Endothelial cell of umbilical vein (primary cell): ENCODE measurements around the gene SUGCT.

Experiments
- CTCF ChIP-seq, 2 donors: IDR thresholded peaks; 1 replicate in 1 of 2; 2 replicates in 1 of 2; pipeline ENCODE4 v1.5.1; 2011; ENCODE audit warnings: low read length in 2 of 2, mild to moderate bottlenecking in 2 of 2, moderate library complexity in 2 of 2, control low read depth in 1 of 2, inconsistent platforms in 1 of 2, low read depth in 1 of 2; ENCODE audit not compliant: insufficient read depth in 1 of 2; ENCODE audit errors: extremely low read depth in 1 of 2
- EZH2 ChIP-seq: IDR thresholded peaks from 2 replicates; pipeline ENCODE4 v1.6.1; 2012; ENCODE audit warnings: borderline replicate concordance, low read depth, mild to moderate bottlenecking, moderate library complexity, low read length, inconsistent platforms; ENCODE audit not compliant: severe bottlenecking
- FOS ChIP-seq: IDR thresholded peaks from 2 replicates; pipeline ENCODE4 v1.6.1; 2011; ENCODE audit warnings: mild to moderate bottlenecking, low read length, moderate library complexity, borderline replicate concordance; ENCODE audit not compliant: insufficient read depth
- GATA2 ChIP-seq: IDR thresholded peaks from 2 replicates; pipeline ENCODE4 v1.7.0; 2011; ENCODE audit warnings: low read depth, mild to moderate bottlenecking, moderate library complexity, mixed read lengths, low read length; ENCODE audit not compliant: insufficient read length, insufficient read depth
- POLR2A ChIP-seq: IDR thresholded peaks from 2 replicates; pipeline ENCODE4 v1.6.1; 2012; ENCODE audit warnings: low read depth, mild to moderate bottlenecking, control low read depth, low read length
- POLR2AphosphoS5 ChIP-seq: IDR thresholded peaks from 2 replicates; pipeline ENCODE4 v1.6.1; 2012; ENCODE audit warnings: low read depth, mild to moderate bottlenecking, control low read depth, low read length, moderate library complexity; ENCODE audit not compliant: insufficient read depth

DNA sequence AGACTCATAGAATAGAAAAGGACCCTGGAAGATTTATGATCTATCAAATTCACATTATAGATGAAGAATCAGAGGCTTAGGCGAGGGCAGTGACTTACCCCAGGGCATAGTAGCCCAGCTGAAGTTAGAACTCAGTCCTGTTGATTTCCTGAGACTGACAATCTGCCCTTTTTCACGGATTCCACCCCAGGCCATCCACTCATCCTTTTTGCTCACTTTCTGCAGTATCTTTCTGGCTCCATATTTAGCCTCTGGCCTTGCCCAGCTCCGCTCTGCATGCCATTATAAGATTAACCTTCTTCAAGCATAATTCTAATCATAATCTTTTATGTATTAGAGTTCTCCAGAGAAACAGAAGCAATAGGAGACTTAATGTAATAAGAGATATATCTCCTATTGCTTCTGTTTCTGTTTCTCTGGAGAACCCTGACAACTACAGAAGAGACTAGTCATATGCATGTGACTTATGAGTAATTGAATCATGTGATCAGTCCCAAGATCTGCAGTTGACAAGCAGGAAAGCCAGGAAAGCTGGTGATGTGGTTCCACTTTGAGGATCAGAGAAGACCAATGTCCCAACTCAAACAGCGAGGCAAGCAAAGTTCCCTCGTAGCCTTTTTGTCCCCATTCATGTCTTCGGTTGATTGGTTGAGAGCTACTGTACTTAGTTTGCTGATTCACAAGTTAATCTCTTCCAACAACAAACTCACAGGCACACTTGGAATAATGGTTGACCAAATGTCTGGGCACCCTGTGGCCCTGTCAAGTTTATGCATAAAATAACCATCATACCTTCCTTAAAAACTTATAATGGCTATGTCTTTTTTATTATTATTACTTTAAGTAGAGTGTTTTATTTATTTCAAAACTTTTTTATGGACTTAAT is 412.1 kb downstream of the SUGCT start:
- TF ChIP-seq CTCF (IDR thresholded peaks at IDR 0.05; ENCODE audit: extremely low read depth in 1 of 2, insufficient read depth in 1 of 2, low read depth in 1 of 2, low read length in 2 of 2) (no peak), POLR2AphosphoS5 (no peak), EZH2 (no peak), GATA2 (no peak), POLR2A (no peak), FOS (peak; percentile 8)
